HG02798 (cell line): ENCODE results near the gene TMEM45B.
"Not testable (repeated sequence)": the region's sequence is repeated elsewhere in the genome, so short reads cannot be mapped to it uniquely, and the experiment has no call there.

Experiments used
- ATAC-seq: cut with Tn5 transposase; IDR thresholded peaks from one replicate; pipeline ENCODE4 v1.9.1; 2021; ENCODE audit warnings: mild to moderate bottlenecking; ENCODE audit not compliant: unreplicated experiment, poor library complexity

The TMEM45B gene

GRCh38 chr11:129815596-129816461, at the start of gene TMEM45B:
TMEM45B (plus strand) TSS chr11:129815848; CDS start chr11:129852483, 36,635 bp downstream.
- no peak for ATAC-seq

GRCh38 chr11:129766898-129767604, 48.6 kb upstream of the TMEM45B start:
- no peak for ATAC-seq

DNA sequence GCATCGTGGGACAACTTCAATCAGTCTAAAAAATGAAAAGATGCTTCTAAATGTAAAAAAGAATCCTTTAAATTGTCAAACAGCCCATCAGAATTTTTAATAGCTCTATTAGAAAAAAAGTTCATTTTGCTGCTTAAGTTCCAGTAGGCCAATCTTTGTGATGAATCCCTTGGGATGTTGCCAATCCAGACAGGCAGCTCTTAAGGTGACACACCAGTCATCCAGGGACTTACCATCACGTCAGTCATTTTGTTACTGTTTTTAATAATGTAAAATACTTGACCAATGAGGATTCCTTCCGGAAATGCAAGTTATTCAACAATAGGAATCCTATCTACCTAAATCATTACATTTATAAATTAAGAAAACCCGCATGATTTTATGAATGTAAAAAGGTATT, 47.8 kb upstream of the TMEM45B start:
- ATAC-seq: no peak

DNA sequence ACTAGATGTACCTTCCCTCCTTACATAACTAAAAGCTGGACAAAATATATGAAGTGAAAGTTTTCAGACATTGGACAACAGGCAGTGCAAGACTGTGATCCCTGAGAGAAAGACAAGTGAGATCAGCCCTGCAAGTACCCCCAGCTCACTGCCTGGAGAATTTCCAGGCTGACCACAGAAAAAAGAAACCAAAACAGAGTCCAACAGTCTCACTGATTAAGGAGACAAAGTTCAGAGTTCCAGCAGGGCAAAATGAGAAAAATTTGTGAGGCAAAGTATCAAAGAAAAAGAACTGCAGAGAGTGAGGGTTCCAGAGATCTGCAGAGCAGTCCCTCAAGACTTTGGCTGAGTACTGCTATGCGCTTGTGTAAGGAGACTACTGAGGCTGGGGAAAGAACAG, 47.3 kb upstream of the TMEM45B start:
- ATAC-seq: no peak

DNA sequence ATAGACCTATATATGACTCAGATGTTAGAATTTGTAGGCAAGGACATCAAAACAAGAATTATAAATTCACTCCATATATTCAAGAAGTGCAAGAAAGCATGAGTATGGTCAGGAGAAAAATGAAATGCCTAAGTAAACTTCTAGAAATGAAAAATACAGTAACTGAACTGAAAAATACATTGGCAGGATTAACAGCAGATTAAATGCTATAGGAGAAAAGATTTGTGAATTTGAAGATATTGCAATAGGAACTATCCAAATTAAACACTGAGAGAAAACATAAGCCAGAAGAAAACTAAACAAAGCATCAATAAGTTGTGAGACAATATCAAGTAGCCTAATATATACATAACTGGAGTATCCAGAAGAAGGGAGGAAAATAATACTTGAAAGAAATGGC, 46.6 kb upstream of the TMEM45B start:
- no peak for ATAC-seq

DNA sequence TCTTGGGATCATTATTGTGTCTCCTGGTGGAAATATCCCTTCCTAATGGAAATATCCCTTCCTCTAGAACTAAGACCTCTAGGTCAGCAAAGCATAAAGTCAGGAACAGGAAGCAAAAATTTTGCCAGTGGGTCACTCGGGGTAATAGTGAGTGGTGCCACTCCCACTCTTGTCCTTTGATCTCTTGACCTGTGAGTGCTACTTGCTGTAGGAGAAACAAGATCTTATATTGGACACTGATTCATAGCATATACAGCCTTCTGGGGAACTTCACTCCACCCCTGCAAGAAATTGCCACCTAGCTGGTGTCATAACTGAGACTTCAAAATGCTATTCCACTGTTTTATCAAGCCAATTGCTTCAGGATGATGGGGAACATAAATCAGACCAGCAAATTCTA, 44.7 kb upstream of the TMEM45B start:
- ATAC-seq: no peak

DNA sequence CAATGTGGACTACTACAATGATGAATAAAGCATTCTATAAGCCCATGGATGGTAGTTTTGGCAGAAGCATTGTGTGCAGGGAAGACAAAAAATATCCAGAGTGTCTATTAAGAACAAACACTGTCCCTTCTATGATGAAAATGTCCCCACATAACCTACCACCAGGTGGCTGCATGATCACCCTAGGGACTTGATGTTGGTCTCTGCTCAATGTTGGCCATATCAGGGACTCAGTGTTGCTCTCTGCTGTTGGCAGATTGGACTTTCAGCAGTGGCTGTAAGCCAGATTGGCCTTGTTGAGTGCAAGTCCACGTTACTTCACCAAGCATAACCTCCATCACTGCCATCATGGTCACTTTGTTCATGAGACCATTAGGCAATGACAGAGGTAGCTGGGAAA, 44.2 kb upstream of the TMEM45B start:
- not testable (repeated sequence) for ATAC-seq

DNA sequence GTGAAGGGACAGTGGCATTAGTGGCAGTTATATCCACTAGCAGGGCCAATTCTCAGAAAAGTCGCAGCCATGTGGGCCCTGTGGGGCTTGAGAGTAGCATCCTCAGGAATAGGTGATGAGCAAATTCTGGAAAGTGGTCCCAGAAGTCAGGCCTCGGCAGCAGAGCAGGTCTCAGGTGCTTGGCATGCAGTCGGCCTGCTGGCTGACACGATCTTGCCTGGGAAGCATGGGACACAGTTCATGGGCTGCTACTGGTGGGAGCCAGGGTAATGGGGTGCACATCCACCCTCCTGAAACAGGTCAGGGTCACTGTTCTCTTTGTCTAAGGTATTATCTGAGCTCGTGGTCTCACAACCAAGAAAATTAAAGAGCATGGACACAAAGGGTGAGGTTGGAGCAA, 36.8 kb upstream of the TMEM45B start:
- no peak for ATAC-seq

GRCh38 chr11:129779342-129779741, 36.3 kb upstream of the TMEM45B start:
- no peak for ATAC-seq

- ATAC-seq: no peak
These were observed 30.1 kb upstream of the TMEM45B start for GRCh38 chr11:129785383-129786111.

DNA sequence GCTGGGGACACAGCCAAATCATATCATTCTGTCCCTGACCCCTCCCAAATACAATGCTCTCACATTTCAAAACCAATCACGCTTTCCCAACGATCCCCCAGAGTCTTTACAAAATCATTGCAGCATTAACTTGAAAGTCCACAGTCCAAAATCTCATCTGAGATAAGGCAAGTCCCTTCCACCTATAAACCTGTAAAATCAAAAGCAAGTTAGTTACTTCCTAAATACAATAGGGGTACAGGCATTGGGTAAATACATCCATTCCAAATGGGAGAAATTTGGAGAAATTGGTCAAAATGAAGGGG, 29.6 kb upstream of the TMEM45B start:
- ATAC-seq: not testable (repeated sequence)

- ATAC-seq: no peak
These were observed 28.0 kb upstream of the TMEM45B start for GRCh38 chr11:129787532-129788155.

DNA sequence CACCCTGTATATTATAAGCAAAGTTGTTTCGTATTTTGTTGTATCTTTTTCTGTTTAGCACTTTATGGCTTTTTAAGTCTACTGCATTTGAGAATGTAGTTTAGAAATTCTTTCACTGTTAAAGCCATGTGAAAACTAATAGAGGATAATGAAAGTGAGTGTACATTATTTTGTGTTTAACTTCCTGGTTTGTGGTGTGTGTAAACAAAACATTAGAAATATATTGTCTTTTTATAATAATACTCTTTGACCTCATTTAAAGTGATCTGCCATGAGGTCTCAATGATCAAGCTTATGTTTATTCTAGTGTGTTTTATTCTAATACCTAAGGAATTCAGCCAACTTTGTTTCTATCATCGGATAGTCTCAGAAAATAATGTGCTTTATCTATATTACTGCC, 27.4 kb upstream of the TMEM45B start:
- no peak for ATAC-seq

GRCh38 chr11:129790106-129790505, 25.5 kb upstream of the TMEM45B start:
- no peak for ATAC-seq

DNA sequence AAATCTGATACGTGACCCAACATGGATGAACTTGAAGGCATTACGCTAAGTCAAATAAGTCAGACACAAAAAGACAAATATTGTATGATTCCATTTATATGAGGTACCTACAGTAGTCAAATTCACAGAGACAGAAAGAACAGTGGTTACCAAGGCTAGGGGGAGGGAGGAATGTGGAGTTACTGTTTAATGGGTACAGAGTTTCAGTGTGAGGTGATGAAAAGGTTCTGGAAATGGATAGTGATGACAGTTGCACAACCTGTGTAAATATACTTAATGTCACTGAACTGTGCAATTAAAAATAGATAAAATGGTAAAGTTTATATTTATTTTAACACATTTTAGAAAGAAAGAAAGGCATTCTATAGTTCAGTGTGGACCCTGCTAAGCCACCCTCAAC, 24.1 kb upstream of the TMEM45B start:
- no peak for ATAC-seq

DNA sequence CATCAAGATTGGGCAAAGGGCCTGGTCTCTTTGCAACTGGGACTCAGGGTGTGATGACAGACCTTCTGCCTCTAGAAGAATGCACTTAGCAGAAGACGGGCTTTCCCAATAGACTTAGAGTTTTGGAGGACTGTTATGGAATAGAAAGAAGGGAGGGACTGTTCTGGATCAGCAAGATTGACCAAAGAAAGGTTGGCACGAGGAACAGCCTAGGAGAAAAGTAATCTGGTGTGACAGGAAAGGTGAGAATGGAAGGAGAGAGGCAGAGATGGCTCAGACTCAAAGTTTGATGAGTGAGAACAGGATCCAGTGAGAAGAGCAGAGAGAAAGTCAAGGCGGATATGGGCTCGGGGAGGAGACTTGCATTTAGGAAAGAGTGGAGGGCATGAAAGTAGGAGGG, 23.0 kb upstream of the TMEM45B start:
- ATAC-seq: no peak

- no peak for ATAC-seq
These were observed 20.6 kb upstream of the TMEM45B start for GRCh38 chr11:129795089-129795488.

DNA sequence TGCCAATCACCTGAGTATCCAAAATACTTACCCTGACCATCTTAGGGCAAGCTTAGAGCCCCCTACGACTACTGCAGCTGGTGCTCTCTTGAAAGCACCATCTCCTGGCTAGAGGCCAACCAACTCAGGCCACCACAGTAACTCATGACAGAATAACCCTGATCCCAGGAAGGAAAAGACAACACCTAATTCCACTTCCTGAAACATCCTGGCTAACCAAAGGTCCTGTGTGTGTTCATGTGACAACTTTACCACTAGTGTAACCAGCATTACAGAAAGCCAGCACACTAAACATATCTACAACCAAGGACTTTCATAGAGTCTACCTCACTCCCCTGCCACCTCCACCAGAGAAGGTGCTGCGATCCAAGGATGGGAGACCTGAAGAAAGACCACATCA, 17.4 kb upstream of the TMEM45B start:
- no peak for ATAC-seq

- not testable (repeated sequence) for ATAC-seq
These were observed 15.5 kb upstream of the TMEM45B start for GRCh38 chr11:129800162-129800561.

DNA sequence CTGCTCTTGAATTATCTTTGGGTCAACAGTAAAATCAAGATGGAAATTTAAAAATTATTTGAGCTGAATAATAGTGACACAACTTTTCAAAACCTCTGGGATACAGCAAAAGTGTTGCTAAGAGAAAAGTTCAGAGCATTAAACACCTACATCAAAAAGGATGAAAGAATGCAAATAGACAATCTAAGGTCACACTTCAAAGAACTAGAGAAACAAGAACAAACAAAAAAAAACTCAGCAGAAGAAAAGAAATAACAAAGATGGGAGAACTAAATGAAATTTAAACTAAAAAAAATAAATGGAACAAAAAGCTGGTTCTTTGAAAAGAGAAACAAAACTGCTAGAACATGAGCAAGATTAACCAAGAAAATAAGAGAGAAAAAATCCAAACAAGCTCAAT, 15.0 kb upstream of the TMEM45B start:
- ATAC-seq: no peak

DNA sequence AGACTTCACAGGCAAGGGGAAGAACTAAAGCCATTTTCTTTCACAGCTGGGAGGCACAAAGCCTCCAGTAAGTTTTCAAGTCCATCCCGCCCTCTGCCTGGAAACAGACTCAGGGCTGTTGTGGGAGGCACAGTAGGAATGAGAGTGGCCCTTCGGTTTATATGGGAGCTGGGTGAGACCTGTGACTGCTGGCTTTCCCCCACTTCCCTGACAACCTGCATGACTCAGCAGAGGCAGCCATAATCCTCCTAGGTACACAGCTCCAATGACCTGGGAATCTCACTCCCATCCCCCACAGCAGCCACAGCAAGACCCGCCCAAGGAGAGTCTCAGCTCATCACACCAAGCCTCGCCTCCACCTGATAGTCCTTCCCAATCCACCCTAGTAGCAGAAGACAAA, 12.1 kb upstream of the TMEM45B start:
- no peak for ATAC-seq
